Stimulated activated CD4-positive, alpha-beta T cell treated with anti-CD3 and anti-CD28 coated beads, Interleukin-15, amount 100 ng/mL, for 48 hours (primary cell): ENCODE measurements around the gene GLMP.
A peak's percentile ranks its signal among the peaks of the same experiment; 100 is the strongest.
"Not testable (repeated sequence)": the region's sequence is repeated elsewhere in the genome, so short reads cannot be mapped to it uniquely, and the experiment has no call there.

Experiments used
- DNase-seq, 2 donors: peaks; one replicate each; pipeline ENCODE4 v3.0.0-alpha.2; 2020; ENCODE audit warnings: low read depth in 2 of 2

The GLMP gene

GRCh38 chr1:156295391-156295947 lies at the start of gene GLMP:
TSS of gene GLMP (minus strand) at chr1:156295679. CDS start at chr1:156295645, 34 bp downstream.
- peak; percentile 32 for DNase-seq

DNA sequence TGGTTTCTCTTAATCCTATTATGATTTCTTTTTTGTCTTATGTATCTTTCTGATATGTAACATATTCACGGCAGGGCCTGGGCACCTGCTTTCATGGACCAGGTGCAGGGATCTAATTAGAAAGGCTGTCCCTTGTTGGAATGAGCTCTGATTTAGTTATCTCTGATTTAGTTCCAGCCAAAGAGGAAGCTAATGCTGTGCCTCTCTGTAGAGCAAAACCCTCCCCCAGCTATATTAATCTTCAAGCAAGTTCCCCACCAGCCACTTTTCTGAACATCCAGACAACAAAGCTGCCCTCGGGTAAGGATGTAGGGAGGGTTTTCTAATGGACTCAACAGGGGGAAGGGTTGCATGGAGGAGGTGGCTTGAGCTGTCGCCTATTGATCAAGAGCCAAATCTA lies 48.9 kb upstream of the GLMP start:
- DNase-seq: no peak

DNA sequence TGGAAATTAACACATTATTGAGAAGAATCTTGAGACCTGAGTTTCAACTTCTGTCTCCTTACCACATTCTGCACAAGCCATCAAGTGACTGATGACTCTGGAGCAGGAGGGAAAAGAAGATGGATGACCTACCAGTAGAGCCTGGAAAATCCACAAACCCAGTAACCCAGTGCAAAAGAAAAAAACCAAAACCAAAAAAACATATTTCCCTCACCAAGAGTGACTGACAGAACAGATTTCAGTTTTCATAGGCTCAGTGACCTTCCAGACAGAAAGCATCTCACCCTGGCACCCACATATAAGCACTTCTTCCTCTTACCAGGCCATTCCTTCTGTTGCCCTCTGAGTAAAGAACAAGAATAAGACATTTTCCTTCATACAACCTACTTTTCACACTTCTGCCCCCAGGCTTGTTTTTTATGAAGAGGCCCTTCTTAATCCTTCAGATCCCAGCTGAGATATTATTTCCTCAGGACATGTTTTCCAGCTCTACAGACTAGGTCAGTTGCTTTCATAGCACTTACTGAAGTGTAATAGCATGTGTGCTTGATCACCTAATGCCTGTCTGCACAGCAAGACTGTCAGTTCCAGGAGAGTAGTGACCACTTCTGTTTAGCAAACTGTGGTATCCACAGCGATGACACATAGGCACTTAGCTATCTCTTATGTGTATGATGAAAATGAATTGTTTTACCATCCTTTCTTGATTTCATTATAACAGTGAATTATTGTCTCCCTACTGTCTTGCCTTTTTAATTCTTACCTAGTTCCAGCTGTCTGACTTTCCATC lies 46.9 kb upstream of the GLMP start:
- DNase-seq: no peak

- peak; percentile 97 to 99 for DNase-seq
Measured at GRCh38 chr1:156338180-156338976, 42.9 kb upstream of the GLMP start, which contains the start of the genes CCT3 and TSACC. TSS of gene CCT3 (minus strand) at chr1:156338292. CDS start at chr1:156338184, 108 bp downstream. TSS of gene TSACC (plus strand) at chr1:156338526. CDS start at chr1:156339758, 1,232 bp downstream.

- no peak for DNase-seq
Measured at GRCh38 chr1:156337888-156338179, 42.4 kb upstream of the GLMP start.

- DNase-seq: no peak
Measured at GRCh38 chr1:156337052-156337887, 41.8 kb upstream of the GLMP start.

GRCh38 chr1:156336242-156336641 lies 40.8 kb upstream of the GLMP start:
- DNase-seq: no peak

DNA sequence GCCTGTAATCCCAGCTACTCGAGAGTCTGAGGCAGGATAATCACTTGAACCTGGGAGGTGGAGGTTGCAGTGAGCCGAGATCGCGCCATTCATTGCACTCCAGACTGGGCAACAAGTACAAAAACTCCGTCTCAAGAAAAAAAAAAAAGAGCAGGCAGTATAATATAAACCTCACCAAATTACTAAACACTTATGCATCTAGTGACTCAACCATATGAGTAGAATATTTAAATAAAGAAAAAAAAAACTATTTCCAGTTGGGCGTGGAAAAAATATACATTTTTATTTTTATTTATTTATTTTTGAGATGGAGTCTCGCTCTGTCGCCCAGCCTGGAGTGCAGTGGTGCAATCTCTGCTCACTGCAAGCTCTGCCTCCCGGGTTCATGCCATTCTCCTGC lies 27.7 kb upstream of the GLMP start:
- not testable (repeated sequence) for DNase-seq

GRCh38 chr1:156320560-156320959 lies 25.1 kb upstream of the GLMP start:
- no peak for DNase-seq

DNA sequence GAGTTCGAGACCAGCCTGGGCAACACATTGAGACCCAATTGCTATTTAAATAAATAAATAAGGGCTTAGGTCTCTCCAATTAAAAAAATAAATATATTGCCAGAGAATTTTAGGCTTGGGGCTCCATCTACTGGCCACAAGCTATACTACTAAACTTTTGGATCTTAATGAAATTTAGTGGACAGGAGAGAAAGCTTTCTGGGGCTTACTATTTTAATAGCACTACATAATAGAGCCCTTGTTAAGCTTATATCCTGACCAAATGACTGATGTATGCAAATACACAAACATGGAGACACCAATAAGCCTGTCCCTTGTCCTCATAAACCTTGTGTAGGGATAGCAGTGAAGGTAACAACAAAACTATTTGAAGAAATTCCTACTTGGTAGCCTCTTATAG lies 24.2 kb upstream of the GLMP start:
- DNase-seq: no peak

- DNase-seq: no peak
Measured at GRCh38 chr1:156316909-156317308, 21.4 kb upstream of the GLMP start.

DNA sequence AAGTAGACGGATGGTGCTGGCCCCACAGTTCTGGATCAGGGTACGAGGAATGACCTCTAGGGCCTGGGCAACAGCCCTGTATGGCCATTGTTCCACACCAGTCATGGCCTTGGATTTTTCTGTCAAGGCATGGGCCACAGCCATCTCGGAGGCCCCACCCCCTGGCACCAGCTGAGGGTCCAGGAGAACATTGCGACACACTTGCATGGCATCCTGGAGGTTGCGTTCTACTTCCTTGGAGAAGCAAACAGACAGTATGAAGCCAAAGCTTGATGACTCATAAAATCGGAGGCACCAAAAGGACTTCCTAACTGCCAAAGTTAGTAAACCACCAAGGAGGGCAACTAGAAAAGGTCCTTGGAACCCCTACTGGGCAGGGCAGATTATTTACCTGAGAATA lies 15.5 kb upstream of the GLMP start:
- no peak for DNase-seq

GRCh38 chr1:156308078-156308477 lies 12.6 kb upstream of the GLMP start:
- no peak for DNase-seq

- no peak for DNase-seq
Measured at GRCh38 chr1:156305215-156305614, 9.7 kb upstream of the GLMP start.

- DNase-seq: no peak
Measured at GRCh38 chr1:156303241-156303640, 7.8 kb upstream of the GLMP start.

DNA sequence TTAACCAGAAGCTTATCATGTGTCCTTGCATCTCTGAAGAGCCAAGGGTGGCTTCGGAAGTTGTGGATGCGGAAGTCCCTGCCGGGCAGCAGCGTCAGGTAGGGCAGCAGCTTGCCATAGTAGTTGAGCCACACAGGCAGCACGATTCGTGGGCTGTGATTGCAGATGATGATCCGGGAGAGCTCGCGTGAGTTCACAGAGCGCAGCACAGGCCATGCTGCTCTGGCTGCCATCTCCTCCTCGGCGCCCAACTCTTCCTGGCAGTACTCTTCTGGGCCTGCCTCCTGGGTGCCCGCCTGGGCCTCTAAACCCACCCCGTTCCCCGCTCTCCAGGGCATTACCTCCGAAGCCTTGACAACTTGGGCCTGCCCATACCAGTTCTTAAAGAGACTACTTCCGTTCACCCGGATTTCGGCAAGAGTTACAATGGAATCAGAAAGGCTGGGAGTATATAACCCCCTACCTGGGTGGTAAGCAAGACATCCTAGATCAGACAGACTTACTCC lies 3.4 kb upstream of the GLMP start, which contains the start of gene VHLL:
Gene VHLL (minus strand): TSS at position 456 of the 506 bp plus-strand sequence. CDS start 118 bp downstream, at position 338.
- DNase-seq: no peak

GRCh38 chr1:156293895-156294294 lies 1.6 kb downstream of the GLMP start:
- DNase-seq: no peak

DNA sequence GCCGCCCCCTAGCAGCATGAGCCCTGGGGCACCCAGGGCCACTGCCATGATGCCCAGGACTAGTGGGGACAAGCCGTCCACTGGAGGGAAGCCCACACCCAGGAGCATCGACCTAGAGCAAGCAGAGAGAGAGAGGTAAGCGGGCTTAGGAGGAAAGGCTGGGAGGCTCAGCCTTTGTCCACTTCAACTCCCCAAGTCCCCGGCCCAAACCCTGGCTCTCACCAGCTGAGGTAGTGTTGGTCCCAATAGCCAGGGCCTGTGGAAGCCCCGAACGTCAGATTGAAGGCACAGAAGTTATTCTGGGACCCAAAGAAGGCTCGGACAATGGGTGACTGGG lies 2.4 kb downstream of the GLMP start:
- no peak for DNase-seq

GRCh38 chr1:156291226-156292061 lies 4.0 kb downstream of the GLMP start:
- DNase-seq: no peak

GRCh38 chr1:156289857-156290256 lies 5.6 kb downstream of the GLMP start:
- DNase-seq: no peak

DNA sequence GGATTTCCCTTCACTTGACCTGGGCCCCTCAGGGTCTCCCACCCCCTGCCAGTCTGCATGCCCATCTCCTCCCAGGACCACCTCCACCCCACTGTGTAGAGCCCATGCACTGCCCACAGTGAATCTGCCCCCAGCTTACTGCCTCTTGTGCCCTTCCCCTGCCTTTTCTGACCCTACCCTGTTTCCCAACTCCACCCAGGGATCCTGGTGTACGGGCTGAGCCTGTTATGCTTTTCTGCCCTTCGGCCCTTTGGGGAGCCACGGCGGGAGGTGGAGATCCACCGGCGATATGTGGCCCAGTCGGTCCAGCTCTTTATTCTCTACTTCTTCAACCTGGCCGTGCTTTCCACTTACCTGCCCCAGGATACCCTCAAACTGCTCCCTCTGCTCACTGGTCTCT lies 9.4 kb downstream of the GLMP start:
- no peak for DNase-seq
